HepG2 (cell line): Measurements from ENCODE around the gene TUBA8. TPM values are rescaled to one million over a fixed set of nuclear protein-coding genes. Genes with fewer than 3 reads are reported as not detected.

ENCODE experiments used
- HNRNPL ChIP-seq: fragments of 200-400 bp; formaldehyde crosslinking; IDR thresholded peaks from 2 replicates; pipeline ENCODE4 v1.6.1; 2017; ENCODE audit warnings: mild to moderate bottlenecking, low read depth, low read length
- JARID2 ChIP-seq: sonication (generic); formaldehyde crosslinking; IDR thresholded peaks from 2 replicates; pipeline ENCODE4 v1.8.1; 2023; ENCODE audit warnings: missing genetic modification reagents, inconsistent platforms; ENCODE audit not compliant: insufficient replicate concordance
- LCORL ChIP-seq, 2 experiments: fragments of 450-650 bp in 1 of 2; sonication (generic) in 1 of 2; formaldehyde crosslinking in 1 of 2; IDR thresholded peaks; 2 replicates each; pipeline versions ENCODE4 v1.5.0 to v1.6.1; 2017 to 2020; ENCODE audit warnings: antibody characterized with exemption in 1 of 2, missing genetic modification reagents in 1 of 2
- MED1 ChIP-seq: sonication (generic); formaldehyde crosslinking; IDR thresholded peaks from 2 replicates; pipeline ENCODE4 v1.4.0; 2020; ENCODE audit warnings: missing genetic modification reagents
- MYNN ChIP-seq: sonication (generic); formaldehyde crosslinking; IDR thresholded peaks from 2 replicates; pipeline ENCODE4 v1.4.0; 2020; ENCODE audit warnings: mild to moderate bottlenecking, low read depth, missing genetic modification reagents
- NFYB ChIP-seq: sonication (generic); formaldehyde crosslinking; IDR thresholded peaks from 2 replicates; pipeline ENCODE4 v1.4.0; 2020; ENCODE audit warnings: missing genetic modification reagents
- NR2F1 ChIP-seq, 2 experiments: fragments of 450-650 bp in 1 of 2; formaldehyde crosslinking in 1 of 2; IDR thresholded peaks; 2 replicates each; pipeline versions ENCODE4 v1.5.0 to v1.6.1; 2016 to 2020; ENCODE audit warnings: mild to moderate bottlenecking in 1 of 2, missing compliant biosample characterization in 1 of 2, missing genetic modification reagents in 1 of 2, moderate library complexity in 1 of 2
- NR3C1 ChIP-seq: sonication (generic); formaldehyde crosslinking; IDR thresholded peaks from 2 replicates; pipeline ENCODE4 v1.4.0; 2020; ENCODE audit warnings: missing genetic modification reagents
- POGK ChIP-seq: sonication (generic); formaldehyde crosslinking; conservative IDR thresholded peaks from 2 replicates; pipeline ENCODE4 v1.8.0; 2022; ENCODE audit warnings: mild to moderate bottlenecking, moderate library complexity, missing genetic modification reagents
- PTBP1 ChIP-seq: fragments of 200-400 bp; formaldehyde crosslinking; IDR thresholded peaks from 2 replicates; pipeline ENCODE4 v1.6.1; 2018; ENCODE audit warnings: low read length, low read depth; ENCODE audit not compliant: poor library complexity, severe bottlenecking
- REL ChIP-seq: sonication (generic); formaldehyde crosslinking; conservative IDR thresholded peaks from 2 replicates; pipeline ENCODE4 v1.8.0; 2022; ENCODE audit warnings: mild to moderate bottlenecking, missing genetic modification reagents, moderate library complexity
- TGIF2 ChIP-seq: IDR thresholded peaks from 2 replicates; pipeline ENCODE4 v1.6.1; 2016; ENCODE audit warnings: control low read depth, missing compliant biosample characterization
- TRIM24 ChIP-seq: sonication (generic); formaldehyde crosslinking; IDR thresholded peaks from 2 replicates; pipeline ENCODE4 v1.8.0; 2022; ENCODE audit warnings: mild to moderate bottlenecking, missing genetic modification reagents
- ZFP36L1 ChIP-seq: sonication (generic); formaldehyde crosslinking; IDR thresholded peaks from 2 replicates; pipeline ENCODE4 v1.8.0; 2022; ENCODE audit warnings: mild to moderate bottlenecking, missing genetic modification reagents, moderate library complexity
- ZNF232 ChIP-seq: sonication (generic); formaldehyde crosslinking; IDR thresholded peaks from 2 replicates; pipeline ENCODE4 v1.4.0; 2020; ENCODE audit warnings: missing genetic modification reagents, borderline replicate concordance
- ZNF382 ChIP-seq: sonication (generic); formaldehyde crosslinking; IDR thresholded peaks from 2 replicates; pipeline ENCODE4 v1.5.0; 2020; ENCODE audit warnings: missing genetic modification reagents, mild to moderate bottlenecking, borderline replicate concordance
- ZNF414 ChIP-seq: sonication (generic); formaldehyde crosslinking; IDR thresholded peaks from 2 replicates; pipeline ENCODE4 v1.5.0; 2020; ENCODE audit warnings: missing genetic modification reagents
- ZNF563 ChIP-seq: sonication (generic); formaldehyde crosslinking; IDR thresholded peaks from 2 replicates; pipeline ENCODE4 v1.8.0; 2022; ENCODE audit warnings: mild to moderate bottlenecking, moderate library complexity, missing genetic modification reagents
- ZNF597 ChIP-seq: sonication (generic); formaldehyde crosslinking; IDR thresholded peaks from 2 replicates; pipeline ENCODE4 v1.5.0; 2020; ENCODE audit warnings: missing genetic modification reagents
- ZNF800 ChIP-seq: sonication (generic); formaldehyde crosslinking; IDR thresholded peaks from 2 replicates; pipeline ENCODE4 v1.4.0; 2020; ENCODE audit warnings: missing genetic modification reagents
- polyA plus RNA-seq, 8 experiments: library from polyadenylated mRNA; depleted of rRNA in 3 of 8; stranded (reverse) in 7 of 8; unstranded in 1 of 8; fragments of >200 nt; fragmentation: Illumina TruSeq in 4 of 8; extraction: Trizol in 4 of 8; gene quantifications; 2 replicates each; pipeline versions ENCODE4 v1.2.1 to v1.2.3, GENCODE V29; 2011 to 2016; ENCODE audit warnings: low read depth in 4 of 8, missing spikeins in 1 of 8, mixed read lengths in 1 of 8; ENCODE audit not compliant: insufficient read depth in 1 of 8
- total RNA-seq, 5 experiments: library from RNA; depleted of rRNA; stranded (reverse); fragments of >200 nt; fragmentation: Illumina TruSeq; extraction: Trizol; gene quantifications; 2 replicates each; pipeline ENCODE4 v1.2.3, GENCODE V29; 2016; ENCODE audit warnings: low read depth in 1 of 5
- TF ChIP-seq, protein P1 (sequence below): sonication (generic); formaldehyde crosslinking; IDR thresholded peaks from 2 replicates; pipeline ENCODE4 v1.4.0; 2020; ENCODE audit warnings: missing genetic modification reagents, borderline replicate concordance

TUBA8 gene
- total and polyA plus RNA-seq, 2 of the 13 experiments (the other 11 are each of a cell fraction or from before 2014, with no cell fraction given): 0.35 to 0.69 TPM

- peak; percentile 63; the same call in 1 of the 2 replicates for TF ChIP-seq MED1 (CRISPR knock-in tag)
- no peak for TF ChIP-seq ZNF597 (CRISPR knock-in tag)
- TF ChIP-seq TRIM24 (CRISPR knock-in tag): no peak
- no peak for TF ChIP-seq MYNN (CRISPR knock-in tag)
- TF ChIP-seq NFYB (CRISPR knock-in tag): no peak
- TF ChIP-seq ZNF563 (CRISPR knock-in tag): peak; percentile 45; the same call in 1 of the 2 replicates
- TF ChIP-seq NR3C1: no peak
- TF ChIP-seq HNRNPL: peak; percentile 83; the same call in 1 of the 2 replicates
- TF ChIP-seq LCORL (IDR thresholded peaks at IDR 0.05): peak; percentile 80
- TF ChIP-seq LCORL (CRISPR knock-in tag; IDR thresholded peaks at IDR 0.05): peak; percentile 73
- 0 out of 2 replicates have a peak, but pooled peaks have one; percentile 28 for TF ChIP-seq ZFP36L1
- no peak for TF ChIP-seq JARID2 (CRISPR knock-in tag)
- TF ChIP-seq REL (CRISPR knock-in tag): no peak
- TF ChIP-seq, protein P1, sequence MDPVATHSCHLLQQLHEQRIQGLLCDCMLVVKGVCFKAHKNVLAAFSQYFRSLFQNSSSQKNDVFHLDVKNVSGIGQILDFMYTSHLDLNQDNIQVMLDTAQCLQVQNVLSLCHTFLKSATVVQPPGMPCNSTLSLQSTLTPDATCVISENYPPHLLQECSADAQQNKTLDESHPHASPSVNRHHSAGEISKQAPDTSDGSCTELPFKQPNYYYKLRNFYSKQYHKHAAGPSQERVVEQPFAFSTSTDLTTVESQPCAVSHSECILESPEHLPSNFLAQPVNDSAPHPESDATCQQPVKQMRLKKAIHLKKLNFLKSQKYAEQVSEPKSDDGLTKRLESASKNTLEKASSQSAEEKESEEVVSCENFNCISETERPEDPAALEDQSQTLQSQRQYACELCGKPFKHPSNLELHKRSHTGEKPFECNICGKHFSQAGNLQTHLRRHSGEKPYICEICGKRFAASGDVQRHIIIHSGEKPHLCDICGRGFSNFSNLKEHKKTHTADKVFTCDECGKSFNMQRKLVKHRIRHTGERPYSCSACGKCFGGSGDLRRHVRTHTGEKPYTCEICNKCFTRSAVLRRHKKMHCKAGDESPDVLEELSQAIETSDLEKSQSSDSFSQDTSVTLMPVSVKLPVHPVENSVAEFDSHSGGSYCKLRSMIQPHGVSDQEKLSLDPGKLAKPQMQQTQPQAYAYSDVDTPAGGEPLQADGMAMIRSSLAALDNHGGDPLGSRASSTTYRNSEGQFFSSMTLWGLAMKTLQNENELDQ (CRISPR knock-in tag): no peak
- TF ChIP-seq ZNF414 (CRISPR knock-in tag): peak; percentile 79; the same call in 1 of the 2 replicates
- TF ChIP-seq ZNF382 (CRISPR knock-in tag): no peak
- peak in 1 of 2 experiments; percentile 26; a peak in 1 of 4 replicates for TF ChIP-seq NR2F1 (CRISPR knock-in tag; IDR thresholded peaks at IDR 0.05)
- no peak for TF ChIP-seq PTBP1
- TF ChIP-seq POGK: 0 out of 2 replicates have a peak, but pooled peaks have one; percentile 26
- TF ChIP-seq ZNF800 (CRISPR knock-in tag): no peak; the same call in 1 of the 2 replicates
- peak; percentile 48; the same call in 1 of the 2 replicates for TF ChIP-seq TGIF2 (CRISPR knock-in tag)
- TF ChIP-seq ZNF232: no peak
Observed at GRCh38 chr22:18091916-18092526, 18.6 kb upstream of the TUBA8 start (continued).
